NCI-H2227 (cell line): ENCODE data around the gene AOPEP.
"Not testable (repeated sequence)": the region's sequence is repeated elsewhere in the genome, so short reads cannot be mapped to it uniquely, and the experiment has no call there.

Experiments
- DNase-seq: peaks from one replicate; lab custom pipeline; 2025; ENCODE audit not compliant: unreplicated experiment; lab: John Stamatoyannopoulos, UW

Gene AOPEP

GRCh38 chr9:94928691-94929368 is 202.3 kb downstream of the AOPEP start:
- peak; percentile 0 for DNase-seq

GRCh38 chr9:94929369-94929756 is 202.9 kb downstream of the AOPEP start:
- DNase-seq, result no peak

GRCh38 chr9:94931036-94931633 is 204.6 kb downstream of the AOPEP start:
- no peak for DNase-seq

GRCh38 chr9:94931740-94932139 is 205.2 kb downstream of the AOPEP start:
- DNase-seq, result no peak

DNA sequence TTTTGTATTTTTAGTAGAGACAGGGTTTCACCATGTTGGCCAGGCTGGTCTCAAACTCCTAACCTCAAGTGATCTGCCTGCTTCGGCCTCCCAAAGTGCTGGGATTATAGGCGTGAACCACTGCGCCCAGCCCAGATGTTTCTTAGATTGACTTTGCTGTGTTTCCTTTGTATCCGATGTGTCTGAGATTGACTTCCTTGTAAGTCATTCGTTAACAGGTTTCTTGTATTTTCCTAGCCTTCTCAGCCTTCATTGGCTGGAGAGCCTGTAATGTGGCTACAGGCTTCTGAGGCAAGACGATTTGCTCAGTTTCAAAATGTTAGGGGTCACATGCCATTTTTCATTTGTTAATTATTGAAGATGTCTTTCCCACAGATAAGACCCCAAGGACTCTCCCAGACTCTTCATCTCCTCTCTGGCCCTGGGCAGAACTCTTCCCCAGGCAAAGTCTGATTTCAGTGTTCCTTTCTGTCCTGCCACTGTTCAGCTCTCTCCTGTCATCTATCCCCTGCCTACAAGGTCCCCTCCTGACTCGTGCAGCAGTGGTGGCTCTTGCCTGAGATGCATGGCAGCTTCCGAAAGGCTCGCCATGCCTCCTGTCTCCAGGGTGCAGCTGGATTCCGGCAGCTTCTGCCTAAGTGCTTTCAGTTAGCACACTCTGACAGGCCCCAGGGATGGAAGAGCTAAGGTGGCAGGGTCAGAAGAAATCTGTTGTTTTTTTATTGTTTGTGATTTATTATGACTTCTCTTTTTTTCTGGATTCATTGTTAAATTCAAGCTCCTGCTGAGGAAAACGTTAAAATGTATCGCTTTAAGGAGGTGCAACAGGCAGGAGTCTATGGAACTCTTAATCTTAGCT is 206.4 kb downstream of the AOPEP start:
- peak; percentile 64 for DNase-seq

DNA sequence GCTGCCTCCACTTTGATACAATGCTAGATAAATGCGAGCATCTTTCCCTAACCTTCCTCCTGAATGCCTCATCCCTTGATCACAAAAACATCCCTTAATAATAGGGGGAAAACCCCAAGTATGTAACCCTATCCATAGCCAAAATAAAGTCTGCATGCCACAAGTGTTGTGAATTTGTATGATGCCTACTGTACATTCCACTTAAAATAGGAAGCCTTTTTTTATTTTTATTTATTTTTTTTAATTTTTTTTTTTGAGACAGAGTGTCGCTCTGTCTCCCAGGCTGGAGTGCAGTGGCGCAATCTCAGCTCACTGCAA is 207.0 kb downstream of the AOPEP start:
- no peak for DNase-seq

DNA sequence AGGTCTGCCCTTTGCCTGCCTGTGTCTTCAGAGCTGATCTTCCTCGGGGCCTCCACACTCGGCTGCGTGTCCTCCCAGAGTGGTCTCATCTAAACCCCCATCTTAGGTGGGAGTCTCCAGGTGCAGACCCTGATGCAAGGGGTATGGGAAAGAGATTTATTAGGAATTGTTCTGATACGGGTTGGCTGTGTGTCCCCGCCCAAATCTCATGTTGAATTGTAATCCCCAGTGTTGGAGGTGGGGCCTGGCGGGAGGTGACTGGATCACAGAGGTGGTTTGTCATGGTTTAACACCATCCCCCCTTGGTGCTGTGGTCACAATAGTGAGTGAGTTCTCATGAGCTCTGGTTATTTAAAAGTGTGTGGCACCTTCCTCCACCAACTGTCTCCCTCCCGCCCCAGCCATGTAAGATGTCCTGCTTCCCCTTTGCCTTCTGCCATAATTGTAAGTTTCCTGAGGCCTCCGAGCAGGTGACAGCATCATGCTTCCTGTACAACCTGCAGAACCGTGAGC is 208.4 kb downstream of the AOPEP start:
- no peak for DNase-seq

DNA sequence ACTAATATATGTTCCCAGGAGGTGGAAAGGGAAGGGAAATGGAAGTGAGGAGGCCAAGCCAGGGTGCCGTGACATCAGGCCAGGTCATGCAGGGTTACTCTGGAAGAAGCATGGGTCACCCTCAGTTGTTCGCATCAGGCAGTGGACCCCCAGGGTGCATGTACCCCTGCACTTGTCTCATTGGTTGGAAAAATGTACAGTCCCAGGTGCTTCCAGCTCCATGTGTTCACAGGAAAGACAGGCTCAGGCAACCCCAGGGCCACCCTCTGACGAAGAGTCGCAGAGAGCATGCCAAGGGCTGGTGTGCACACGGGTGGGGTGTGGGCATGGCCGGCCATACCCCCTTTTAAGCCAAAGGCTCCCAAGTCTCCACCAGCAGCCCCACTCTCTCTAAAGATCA is 208.9 kb downstream of the AOPEP start:
- DNase-seq, result no peak

DNA sequence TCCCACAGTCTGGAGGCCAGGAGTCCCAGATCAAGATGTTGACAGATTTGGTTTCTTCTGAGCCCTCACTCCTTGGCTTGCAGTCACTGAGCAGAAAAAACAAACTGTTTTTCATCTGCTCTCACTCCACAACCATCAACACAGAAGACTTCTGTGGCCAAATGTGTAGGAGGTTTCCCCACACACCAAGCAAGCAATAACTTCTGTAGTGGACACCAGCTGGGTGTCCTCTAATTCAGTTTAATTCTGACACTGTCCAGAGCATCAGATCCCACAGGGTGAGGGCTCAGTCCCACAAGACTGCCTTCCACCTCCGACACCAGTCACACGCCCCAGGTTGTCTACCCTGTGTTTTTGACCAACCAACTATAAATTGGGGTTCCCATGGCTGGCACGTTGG is 209.9 kb downstream of the AOPEP start:
- no peak for DNase-seq

DNA sequence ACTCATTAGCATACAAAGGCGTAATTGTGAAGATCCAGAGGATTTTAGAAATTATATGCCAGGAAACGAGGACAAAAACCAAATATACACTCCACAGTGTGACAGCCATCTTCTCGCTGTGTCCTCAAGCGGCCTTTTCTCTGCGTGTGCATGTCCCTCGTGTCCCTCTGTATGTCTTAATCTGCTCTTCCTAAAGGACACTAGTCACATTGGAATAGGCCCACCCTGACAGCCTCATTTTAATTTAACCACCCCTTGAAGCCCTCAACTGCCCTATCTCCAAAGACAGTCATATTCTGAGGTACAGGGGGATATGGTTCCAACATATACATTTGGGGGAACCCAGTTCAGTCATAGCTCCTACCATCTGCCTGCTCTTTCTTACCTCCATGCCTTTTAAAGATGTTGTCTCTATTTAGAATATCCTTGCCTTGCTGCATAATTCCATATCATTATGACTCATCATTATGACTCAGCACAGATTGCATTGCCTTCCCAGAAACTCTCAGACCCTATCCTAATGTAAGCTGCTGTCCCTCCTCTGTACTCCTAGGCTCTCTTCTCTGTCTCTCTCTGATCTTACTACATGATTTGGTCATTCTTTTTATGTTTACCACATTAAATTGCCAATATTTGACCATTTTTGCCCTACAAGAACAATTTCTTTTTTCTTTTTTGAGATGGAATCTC is 210.9 kb downstream of the AOPEP start:
- no peak for DNase-seq

DNA sequence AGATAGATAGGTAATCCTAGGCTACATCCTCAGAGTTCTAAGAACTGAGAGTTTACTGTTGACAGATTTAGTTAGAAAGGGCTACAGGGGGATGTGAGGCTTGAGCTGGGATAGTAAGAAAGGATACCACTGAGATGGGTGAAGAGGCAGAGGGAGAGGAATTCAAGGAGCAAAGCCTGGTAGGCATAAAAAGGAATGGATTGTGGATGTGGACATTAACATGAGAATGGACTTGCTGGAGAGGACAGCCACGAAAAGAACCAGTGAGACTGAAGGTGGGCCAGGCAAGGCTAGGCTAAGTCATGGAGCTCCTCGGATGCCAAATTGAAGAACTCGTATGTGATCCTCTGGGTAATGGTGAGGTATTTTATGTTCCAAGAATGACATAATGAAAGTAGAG is 211.9 kb downstream of the AOPEP start:
- DNase-seq, result no peak

DNA sequence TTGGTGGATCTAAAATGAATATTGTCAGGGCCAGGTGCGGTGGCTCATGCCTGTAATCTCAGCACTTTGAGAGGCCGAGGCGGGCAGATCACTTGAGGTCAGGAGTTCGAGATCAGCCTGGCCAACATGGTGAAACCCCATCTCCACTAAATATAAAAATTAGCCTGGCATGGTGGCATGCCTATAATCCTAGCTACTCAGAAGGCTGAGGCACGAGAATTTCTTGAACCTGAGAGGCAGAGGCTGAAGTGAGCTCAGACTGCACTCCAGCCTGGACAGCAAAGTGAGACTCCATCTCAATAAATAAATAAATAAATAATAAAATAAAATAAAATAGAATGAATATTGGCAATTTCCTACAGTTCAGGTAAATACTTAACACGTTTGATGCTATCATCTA is 213.8 kb downstream of the AOPEP start:
- not testable (repeated sequence) for DNase-seq

DNA sequence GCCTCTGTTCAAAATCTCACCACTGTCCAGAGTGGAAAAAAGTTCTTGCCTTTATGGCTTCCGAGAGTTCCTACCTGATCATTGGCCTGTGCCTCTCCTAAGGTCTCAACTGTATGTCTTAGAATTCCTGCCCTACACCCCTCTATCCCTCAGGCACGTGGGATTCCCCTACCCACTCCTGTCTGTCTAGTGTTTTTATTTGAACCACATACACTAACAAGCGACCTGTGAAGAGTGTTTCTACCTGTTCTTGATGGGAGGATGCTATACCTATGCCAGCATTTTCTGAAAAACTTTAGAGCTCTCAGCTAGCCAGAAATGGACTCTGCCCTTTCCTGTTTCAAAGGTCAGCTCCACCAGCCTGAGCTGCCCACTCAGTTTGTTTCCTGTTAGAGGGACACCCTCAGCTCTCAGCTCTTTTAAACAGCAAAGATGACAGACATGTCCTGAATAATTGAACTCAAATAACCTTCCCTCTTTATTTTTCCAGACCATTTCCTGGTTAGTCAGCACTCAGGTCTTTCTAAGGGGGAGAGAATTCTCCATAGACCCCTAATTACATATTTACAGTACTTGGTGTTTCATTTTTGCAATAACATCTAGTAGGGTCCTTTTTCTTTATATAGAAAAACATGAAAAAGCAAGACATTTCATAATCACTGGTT is 214.8 kb downstream of the AOPEP start:
- no peak for DNase-seq

- DNase-seq, result no peak
Measured at GRCh38 chr9:94944626-94945025, 218.1 kb downstream of the AOPEP start.

- DNase-seq, result no peak
Measured at GRCh38 chr9:94945197-94946144, 219.0 kb downstream of the AOPEP start.

DNA sequence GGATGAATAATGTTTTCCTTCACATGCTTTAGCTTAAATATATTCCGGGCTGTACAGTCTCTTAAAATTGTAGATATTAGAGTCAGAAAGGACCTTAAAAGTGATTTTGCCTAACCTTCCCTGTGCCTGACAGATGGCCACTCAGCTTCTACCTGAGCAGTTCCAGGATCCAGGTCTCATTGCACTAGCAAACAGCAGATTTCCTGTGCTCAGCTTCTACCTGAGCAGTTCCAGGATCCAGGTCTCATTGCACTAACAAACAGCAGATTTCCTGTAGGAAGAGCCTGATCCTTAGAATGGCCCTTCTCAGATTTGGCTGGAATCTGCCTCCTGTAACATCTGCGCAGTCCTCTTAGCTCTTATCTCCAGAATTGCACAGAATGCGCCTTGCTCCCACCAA is 219.8 kb downstream of the AOPEP start:
- no peak for DNase-seq

DNA sequence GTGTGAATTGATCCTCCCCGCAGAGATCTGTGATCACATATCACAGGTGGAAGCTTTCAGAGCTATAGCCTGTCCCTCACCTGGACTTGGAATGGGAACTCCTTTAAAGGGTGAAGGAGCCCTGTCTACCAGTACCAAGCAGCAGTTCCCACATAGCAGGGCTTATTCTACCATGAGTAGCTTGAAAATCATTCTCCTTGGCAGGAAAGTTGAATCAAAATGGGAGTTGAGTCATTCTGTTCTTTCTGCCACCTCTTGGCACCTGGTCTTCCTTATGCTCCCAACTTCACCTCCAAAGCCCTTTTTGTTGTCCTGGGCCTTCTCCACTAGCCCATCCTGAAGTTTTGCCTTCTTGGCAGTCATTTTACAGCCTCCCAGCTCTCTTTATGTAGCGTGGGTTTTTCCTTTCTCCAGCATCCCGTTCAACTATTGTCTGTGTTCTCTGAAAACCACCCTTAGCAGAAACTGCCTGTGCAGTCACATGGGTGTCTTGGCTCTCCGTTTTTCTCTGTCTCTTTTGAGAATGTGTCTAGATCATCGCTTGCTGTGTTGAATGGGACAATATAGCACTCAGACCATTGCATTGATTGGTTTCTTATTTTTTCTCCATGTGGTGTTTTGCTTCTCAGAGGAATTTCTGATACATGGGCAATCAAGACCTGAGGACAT is 222.2 kb downstream of the AOPEP start:
- no peak for DNase-seq

DNA sequence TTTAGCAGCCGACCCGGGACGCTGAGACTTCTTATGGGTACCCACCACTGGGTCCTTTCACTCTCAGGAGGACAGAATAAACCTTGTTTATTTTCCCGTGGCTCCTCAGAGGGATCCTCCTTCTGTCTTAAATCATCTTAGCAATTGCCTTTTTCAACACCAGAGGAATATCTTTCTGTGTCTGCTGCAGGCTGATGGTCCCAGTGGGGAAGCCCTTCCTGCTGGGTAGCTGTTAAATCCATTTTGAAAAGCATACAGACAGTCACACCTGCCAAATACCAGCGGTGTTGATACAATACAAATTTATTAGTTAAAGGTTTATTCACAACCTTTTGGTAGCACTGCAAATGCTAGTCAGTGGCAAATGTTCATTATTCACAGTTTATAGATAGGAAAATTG is 222.9 kb downstream of the AOPEP start:
- DNase-seq, result peak; percentile 1

DNA sequence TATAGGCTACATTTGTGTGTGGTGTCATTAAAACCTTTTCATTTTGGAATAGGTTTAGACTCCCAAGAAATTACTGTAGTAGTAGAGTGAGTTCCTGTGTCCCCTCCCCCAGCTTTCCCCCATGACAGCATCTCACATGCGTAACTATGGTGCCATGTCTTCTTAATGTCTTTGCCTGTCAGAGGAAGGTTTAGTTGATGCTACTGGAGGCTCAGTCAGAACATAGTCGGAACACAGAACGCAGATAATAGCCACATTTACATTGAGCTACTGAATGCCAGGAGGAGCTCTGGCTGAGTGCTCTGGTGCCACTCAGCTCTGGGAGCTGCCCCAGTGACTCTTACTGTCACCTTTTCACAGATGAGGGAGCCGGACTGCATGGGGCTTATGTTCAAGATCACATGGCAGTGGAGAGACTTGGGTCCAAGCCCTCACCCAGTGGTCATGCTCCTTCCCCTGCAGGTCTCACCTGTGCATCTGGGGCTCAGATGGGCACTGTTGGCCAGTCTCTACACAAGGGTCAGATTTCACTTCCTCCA is 223.6 kb downstream of the AOPEP start:
- DNase-seq, result no peak
